ENCODE results near the gene ELOF1. TPM values are rescaled to one million over a fixed set of nuclear protein-coding genes. Genes with fewer than 3 reads are reported as not detected.

Gene ELOF1
- total RNA-seq, 1 experiment from 2014 or later, result 105 TPM

DNA sequence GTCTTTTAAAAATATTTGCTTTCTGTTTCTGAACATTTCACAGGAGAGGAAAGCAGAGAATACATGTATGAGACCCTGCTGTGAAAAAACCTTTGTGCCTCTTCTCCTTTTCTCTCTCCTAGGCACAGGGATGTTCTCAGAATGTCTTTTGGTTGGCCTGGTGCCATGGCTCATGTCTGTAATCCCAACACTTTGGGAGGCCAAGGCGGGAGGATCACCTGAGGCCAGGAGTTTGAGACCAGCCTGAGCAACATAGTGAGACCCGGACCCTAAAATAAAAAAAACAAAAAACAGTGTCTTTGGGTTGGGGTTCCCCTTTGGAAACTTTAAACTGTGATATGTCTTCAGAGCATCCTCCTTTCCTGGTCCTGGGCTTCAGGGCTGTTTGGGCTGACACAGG is 39.7 kb upstream of the ELOF1 start:
- H3K36me3 ChIP-seq (ENCODE audit: low read depth, low read length), result peaks cover under 1% of the 10 kb centered on the region
- peaks cover 9% of the 10 kb centered on the region; the same call in 1 of the 2 replicates for H4K20me1 ChIP-seq (ENCODE audit: low read length)
- no peaks in the 10 kb centered on the region for H3K9me2 ChIP-seq (replicated peaks; ENCODE audit: low read length)
- peak overlapping the region; percentile 88; the same call in 1 of the 2 replicates for H3K9ac ChIP-seq (ENCODE audit: low read length)
- CTCF ChIA-PET, result no interaction called here
- H3K79me2 ChIP-seq (ENCODE audit: low read length), result peaks cover 61% of the 10 kb centered on the region
- H3K4me2 ChIP-seq (ENCODE audit: low read length), result peak overlapping the region; percentile 79
- H2AFZ ChIP-seq (ENCODE audit: low read length), result no peak overlapping the region
- H3K27ac ChIP-seq (ENCODE audit: low read length), result no peak overlapping the region
- DNase-seq (no peak), ATAC-seq (no peak)
- POLR2A ChIA-PET (ENCODE audit: unreplicated experiment), result no interaction called here
- H3F3A ChIP-seq (ENCODE audit: low read length, unreplicated experiment), result no peaks in the 10 kb centered on the region
- TF ChIP-seq EZH2phosphoT487 (IDR thresholded peaks at IDR 0.05; ENCODE audit: borderline replicate concordance, low read length), result no peak
- TF ChIP-seq, protein P1, sequence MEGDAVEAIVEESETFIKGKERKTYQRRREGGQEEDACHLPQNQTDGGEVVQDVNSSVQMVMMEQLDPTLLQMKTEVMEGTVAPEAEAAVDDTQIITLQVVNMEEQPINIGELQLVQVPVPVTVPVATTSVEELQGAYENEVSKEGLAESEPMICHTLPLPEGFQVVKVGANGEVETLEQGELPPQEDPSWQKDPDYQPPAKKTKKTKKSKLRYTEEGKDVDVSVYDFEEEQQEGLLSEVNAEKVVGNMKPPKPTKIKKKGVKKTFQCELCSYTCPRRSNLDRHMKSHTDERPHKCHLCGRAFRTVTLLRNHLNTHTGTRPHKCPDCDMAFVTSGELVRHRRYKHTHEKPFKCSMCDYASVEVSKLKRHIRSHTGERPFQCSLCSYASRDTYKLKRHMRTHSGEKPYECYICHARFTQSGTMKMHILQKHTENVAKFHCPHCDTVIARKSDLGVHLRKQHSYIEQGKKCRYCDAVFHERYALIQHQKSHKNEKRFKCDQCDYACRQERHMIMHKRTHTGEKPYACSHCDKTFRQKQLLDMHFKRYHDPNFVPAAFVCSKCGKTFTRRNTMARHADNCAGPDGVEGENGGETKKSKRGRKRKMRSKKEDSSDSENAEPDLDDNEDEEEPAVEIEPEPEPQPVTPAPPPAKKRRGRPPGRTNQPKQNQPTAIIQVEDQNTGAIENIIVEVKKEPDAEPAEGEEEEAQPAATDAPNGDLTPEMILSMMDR (conservative IDR thresholded peaks at IDR 0.05; ENCODE audit: low read depth, low read length), result no peak
- TF ChIP-seq EZH2 (IDR thresholded peaks at IDR 0.05; ENCODE audit: low read length, unreplicated experiment), result no peak
- peak overlapping the region; percentile 79 for H3K4me3 ChIP-seq (ENCODE audit: low read length)
- BruUV-seq (replicated peaks), result no TSS peak
- no peaks in the 10 kb centered on the region for H3K27me3 ChIP-seq (ENCODE audit: low read length)
- intact Hi-C loops (cut with micrococcal nuclease), result loop anchor here (1.0 kb wide), 1 partner anchor 42 kb away; no protein-coding TSS in a partner anchor
- H3K4me1 ChIP-seq (ENCODE audit: insufficient read depth, low read length), result peaks cover 6% of the 10 kb centered on the region
- no peaks in the 10 kb centered on the region for H3K9me3 ChIP-seq (ENCODE audit: low read length)

- BruUV-seq (replicated peaks), result TSS peak; percentile 55
- intact Hi-C loops (cut with micrococcal nuclease), result loop anchor here (1.0 kb wide), 1 partner anchor 42 kb away; no protein-coding TSS in a partner anchor
- Histone ChIP-seq H4K20me1 (ENCODE audit: low read length) (peaks cover 9% of the 10 kb centered on the region; the same call in 1 of the 2 replicates), H3K9me3 (ENCODE audit: low read length) (no peaks in the 10 kb centered on the region), H3K9me2 (replicated peaks; ENCODE audit: low read length) (no peaks in the 10 kb centered on the region), H3K4me2 (ENCODE audit: low read length) (peak overlapping the region; percentile 79), H3K9ac (ENCODE audit: low read length) (peak overlapping the region; percentile 88), H3K27me3 (ENCODE audit: low read length) (no peaks in the 10 kb centered on the region), H3K4me1 (ENCODE audit: insufficient read depth, low read length) (peaks cover 6% of the 10 kb centered on the region), H3F3A (ENCODE audit: low read length, unreplicated experiment) (no peaks in the 10 kb centered on the region), H3K4me3 (ENCODE audit: low read length) (peak overlapping the region; percentile 79), H3K79me2 (ENCODE audit: low read length) (peaks cover 56% of the 10 kb centered on the region), H3K27ac (ENCODE audit: low read length) (peak overlapping the region; percentile 29), H2AFZ (ENCODE audit: low read length) (peak overlapping the region; percentile 49; the same call in 1 of the 2 replicates), H3K36me3 (ENCODE audit: low read depth, low read length) (no peaks in the 10 kb centered on the region; the same call in 1 of the 2 replicates)
- DNase-seq (no peak), ATAC-seq (no peak)
- ChIA-PET POLR2A (ENCODE audit: unreplicated experiment) (interaction anchor here (0.5 kb wide), 1 partner anchor 565 kb away, joined by 3 read pairs; the partner anchor contains the start of gene ZNF136), CTCF (interaction anchor here (0.5 to 0.6 kb wide), 2 partner anchors 843 to 887 kb away, joined by 3 to 4 read pairs; partner anchors contain the start of gene ZNF709)
- TF ChIP-seq EZH2phosphoT487 (IDR thresholded peaks at IDR 0.05; ENCODE audit: borderline replicate concordance, low read length), result no peak
- TF ChIP-seq, protein P1 (conservative IDR thresholded peaks at IDR 0.05; ENCODE audit: low read depth, low read length), result no peak
- TF ChIP-seq EZH2 (IDR thresholded peaks at IDR 0.05; ENCODE audit: low read length, unreplicated experiment), result no peak
Measured at GRCh38 chr19:11598103-11598483, 39.1 kb upstream of the ELOF1 start.

Measured in PC-3 (cell line).